ENCODE results near the gene ADAP2. TPM values are rescaled to one million over a fixed set of nuclear protein-coding genes. Genes with fewer than 3 reads are reported as not detected.

ADAP2 gene
- total and polyA plus RNA-seq, 2 donors (not counting 1 experiment from before 2014, with no cell fraction given): 3.8 to 4.3 TPM

DNA sequence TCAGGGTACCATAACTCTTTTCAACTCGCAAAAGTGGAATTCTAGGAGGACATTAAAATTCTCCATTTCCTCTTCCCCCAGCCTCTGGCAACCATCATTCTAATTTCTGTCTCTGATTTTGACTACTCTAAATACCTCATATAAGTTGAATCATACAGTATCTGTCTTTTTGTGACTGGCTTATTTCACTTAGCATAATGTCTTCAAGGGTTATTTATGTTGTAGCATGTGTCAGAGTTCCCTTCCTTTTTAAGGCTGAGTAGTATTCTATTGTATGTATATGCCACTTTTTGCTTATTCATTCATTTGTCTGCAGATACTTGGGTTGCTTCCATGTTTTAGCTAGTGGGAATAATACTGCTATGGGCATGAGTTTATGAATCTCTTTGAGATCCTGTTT is 61.1 kb downstream of the ADAP2 start:
- no peaks in the 10 kb centered on the region for H3K9me3 ChIP-seq (ENCODE audit: control insufficient read depth, insufficient read depth, low read depth, low read length)
- TF ChIP-seq EZH2 (IDR thresholded peaks at IDR 0.05; ENCODE audit: low read length, missing control alignments): no peak
- TF ChIP-seq, protein P1, sequence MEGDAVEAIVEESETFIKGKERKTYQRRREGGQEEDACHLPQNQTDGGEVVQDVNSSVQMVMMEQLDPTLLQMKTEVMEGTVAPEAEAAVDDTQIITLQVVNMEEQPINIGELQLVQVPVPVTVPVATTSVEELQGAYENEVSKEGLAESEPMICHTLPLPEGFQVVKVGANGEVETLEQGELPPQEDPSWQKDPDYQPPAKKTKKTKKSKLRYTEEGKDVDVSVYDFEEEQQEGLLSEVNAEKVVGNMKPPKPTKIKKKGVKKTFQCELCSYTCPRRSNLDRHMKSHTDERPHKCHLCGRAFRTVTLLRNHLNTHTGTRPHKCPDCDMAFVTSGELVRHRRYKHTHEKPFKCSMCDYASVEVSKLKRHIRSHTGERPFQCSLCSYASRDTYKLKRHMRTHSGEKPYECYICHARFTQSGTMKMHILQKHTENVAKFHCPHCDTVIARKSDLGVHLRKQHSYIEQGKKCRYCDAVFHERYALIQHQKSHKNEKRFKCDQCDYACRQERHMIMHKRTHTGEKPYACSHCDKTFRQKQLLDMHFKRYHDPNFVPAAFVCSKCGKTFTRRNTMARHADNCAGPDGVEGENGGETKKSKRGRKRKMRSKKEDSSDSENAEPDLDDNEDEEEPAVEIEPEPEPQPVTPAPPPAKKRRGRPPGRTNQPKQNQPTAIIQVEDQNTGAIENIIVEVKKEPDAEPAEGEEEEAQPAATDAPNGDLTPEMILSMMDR (conservative IDR thresholded peaks at IDR 0.05 in 1 of 2, IDR thresholded peaks at IDR 0.05 in 1 of 2; ENCODE audit: low read depth in 1 of 2, low read length in 2 of 2): no peak
- H3K9ac ChIP-seq (ENCODE audit: insufficient read depth, low read length): no peak overlapping the region
- no peak overlapping the region for H3K4me3 ChIP-seq (replicated peaks in 1 of 4; ENCODE audit: control extremely low read depth in 1 of 4, insufficient read depth in 1 of 4, low read depth in 3 of 4, low read length in 4 of 4)
- no peaks in the 10 kb centered on the region for H3K4me1 ChIP-seq (ENCODE audit: control insufficient read depth, extremely low read depth, insufficient read depth, low read length)
- no peaks in the 10 kb centered on the region for H4K20me1 ChIP-seq (ENCODE audit: control insufficient read depth, extremely low read depth, insufficient read depth, low read length)
- no peaks in the 10 kb centered on the region for H3K36me3 ChIP-seq (ENCODE audit: control insufficient read depth, insufficient read depth, low read length)
- H3K4me2 ChIP-seq (ENCODE audit: extremely low read depth, insufficient read depth, low read length): no peak overlapping the region
- no peak overlapping the region for H3K27ac ChIP-seq (ENCODE audit: insufficient read depth, low read length)
- H3K79me2 ChIP-seq (ENCODE audit: control insufficient read depth, insufficient read depth, low read length): no peaks in the 10 kb centered on the region
- no peak for DNase-seq (ENCODE audit: low read depth in 2 of 2)
- H2AFZ ChIP-seq (ENCODE audit: low read length): no peak overlapping the region
- no peaks in the 10 kb centered on the region for H3K27me3 ChIP-seq (ENCODE audit: control insufficient read depth, insufficient read depth, low read length)

DNA sequence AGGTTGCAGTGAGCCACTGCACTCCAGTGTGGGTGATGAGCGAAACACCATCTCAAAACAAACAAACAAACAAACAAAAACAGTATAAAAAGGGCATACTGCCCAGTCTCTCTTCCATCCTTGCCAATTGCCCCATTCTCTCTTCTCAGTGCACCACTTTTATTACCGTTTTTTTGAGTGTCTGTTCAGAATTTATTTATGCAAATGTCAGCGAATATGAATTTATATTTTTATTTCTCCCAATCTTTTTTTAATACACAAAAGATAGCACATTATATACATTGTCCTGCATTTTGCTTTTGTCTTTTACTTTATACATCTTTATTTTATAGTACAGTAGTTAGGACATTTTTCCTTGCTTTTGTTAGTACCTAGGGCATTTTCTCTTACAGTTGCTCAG is 68.7 kb downstream of the ADAP2 start:
- Histone ChIP-seq H3K9ac (ENCODE audit: insufficient read depth, low read length) (no peak overlapping the region), H2AFZ (ENCODE audit: low read length) (no peak overlapping the region), H3K4me2 (ENCODE audit: extremely low read depth, insufficient read depth, low read length) (no peak overlapping the region), H3K9me3 (ENCODE audit: control insufficient read depth, insufficient read depth, low read depth, low read length) (no peaks in the 10 kb centered on the region), H3K79me2 (ENCODE audit: control insufficient read depth, insufficient read depth, low read length) (no peaks in the 10 kb centered on the region), H4K20me1 (ENCODE audit: control insufficient read depth, extremely low read depth, insufficient read depth, low read length) (no peaks in the 10 kb centered on the region), H3K4me1 (ENCODE audit: control insufficient read depth, extremely low read depth, insufficient read depth, low read length) (no peaks in the 10 kb centered on the region), H3K36me3 (ENCODE audit: control insufficient read depth, insufficient read depth, low read length) (no peaks in the 10 kb centered on the region), H3K27ac (ENCODE audit: insufficient read depth, low read length) (no peak overlapping the region), H3K27me3 (ENCODE audit: control insufficient read depth, insufficient read depth, low read length) (no peaks in the 10 kb centered on the region), H3K4me3 (replicated peaks in 1 of 4; ENCODE audit: control extremely low read depth in 1 of 4, insufficient read depth in 1 of 4, low read depth in 3 of 4, low read length in 4 of 4) (no peak overlapping the region)
- TF ChIP-seq, protein P1 (conservative IDR thresholded peaks at IDR 0.05 in 1 of 2, IDR thresholded peaks at IDR 0.05 in 1 of 2; ENCODE audit: low read depth in 1 of 2, low read length in 2 of 2): no peak
- TF ChIP-seq EZH2 (IDR thresholded peaks at IDR 0.05; ENCODE audit: low read length, missing control alignments): no peak
- DNase-seq (ENCODE audit: low read depth in 2 of 2): no peak

DNA sequence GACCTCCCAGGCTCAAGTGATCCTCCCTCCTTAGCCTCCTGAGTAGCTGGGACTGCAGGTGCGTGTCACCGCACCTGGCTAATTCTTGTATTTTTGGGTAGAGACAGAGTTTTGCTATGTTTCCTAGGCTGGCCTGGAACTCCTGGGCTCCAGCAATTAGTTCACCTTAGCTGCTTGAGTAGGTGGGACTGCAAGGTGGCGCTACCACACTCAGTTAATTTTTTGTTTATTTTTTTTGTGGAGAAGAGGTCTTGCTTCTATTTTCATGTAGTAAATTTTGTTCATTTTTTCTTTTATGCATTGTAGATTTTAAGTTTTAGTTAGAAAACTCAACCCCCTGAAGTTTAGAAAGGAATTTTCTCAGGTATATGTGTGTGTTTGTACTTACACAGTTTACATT is 70.8 kb downstream of the ADAP2 start:
- Histone ChIP-seq H3K4me2 (ENCODE audit: extremely low read depth, insufficient read depth, low read length) (no peak overlapping the region), H3K4me3 (replicated peaks in 1 of 4; ENCODE audit: control extremely low read depth in 1 of 4, insufficient read depth in 1 of 4, low read depth in 3 of 4, low read length in 4 of 4) (no peak overlapping the region), H2AFZ (ENCODE audit: low read length) (no peak overlapping the region), H3K27me3 (ENCODE audit: control insufficient read depth, insufficient read depth, low read length) (no peaks in the 10 kb centered on the region), H3K36me3 (ENCODE audit: control insufficient read depth, insufficient read depth, low read length) (peaks cover 3% of the 10 kb centered on the region), H3K27ac (ENCODE audit: insufficient read depth, low read length) (no peak overlapping the region), H4K20me1 (ENCODE audit: control insufficient read depth, extremely low read depth, insufficient read depth, low read length) (no peaks in the 10 kb centered on the region), H3K9ac (ENCODE audit: insufficient read depth, low read length) (no peak overlapping the region), H3K79me2 (ENCODE audit: control insufficient read depth, insufficient read depth, low read length) (no peaks in the 10 kb centered on the region), H3K4me1 (ENCODE audit: control insufficient read depth, extremely low read depth, insufficient read depth, low read length) (no peaks in the 10 kb centered on the region), H3K9me3 (ENCODE audit: control insufficient read depth, insufficient read depth, low read depth, low read length) (no peaks in the 10 kb centered on the region)
- DNase-seq (ENCODE audit: low read depth in 2 of 2): no peak
- TF ChIP-seq, protein P1 (conservative IDR thresholded peaks at IDR 0.05 in 1 of 2, IDR thresholded peaks at IDR 0.05 in 1 of 2; ENCODE audit: low read depth in 1 of 2, low read length in 2 of 2): no peak
- no peak for TF ChIP-seq EZH2 (IDR thresholded peaks at IDR 0.05; ENCODE audit: low read length, missing control alignments)
